ELR (cell line): ENCODE results near the gene GNAI3.
A peak's percentile ranks its signal among the peaks of the same experiment; 100 is the strongest.

Experiments
- DNase-seq: peaks from one replicate; pipeline ENCODE4 v3.0.0-alpha.2; 2015; ENCODE audit warnings: low read depth

GNAI3 gene

DNA sequence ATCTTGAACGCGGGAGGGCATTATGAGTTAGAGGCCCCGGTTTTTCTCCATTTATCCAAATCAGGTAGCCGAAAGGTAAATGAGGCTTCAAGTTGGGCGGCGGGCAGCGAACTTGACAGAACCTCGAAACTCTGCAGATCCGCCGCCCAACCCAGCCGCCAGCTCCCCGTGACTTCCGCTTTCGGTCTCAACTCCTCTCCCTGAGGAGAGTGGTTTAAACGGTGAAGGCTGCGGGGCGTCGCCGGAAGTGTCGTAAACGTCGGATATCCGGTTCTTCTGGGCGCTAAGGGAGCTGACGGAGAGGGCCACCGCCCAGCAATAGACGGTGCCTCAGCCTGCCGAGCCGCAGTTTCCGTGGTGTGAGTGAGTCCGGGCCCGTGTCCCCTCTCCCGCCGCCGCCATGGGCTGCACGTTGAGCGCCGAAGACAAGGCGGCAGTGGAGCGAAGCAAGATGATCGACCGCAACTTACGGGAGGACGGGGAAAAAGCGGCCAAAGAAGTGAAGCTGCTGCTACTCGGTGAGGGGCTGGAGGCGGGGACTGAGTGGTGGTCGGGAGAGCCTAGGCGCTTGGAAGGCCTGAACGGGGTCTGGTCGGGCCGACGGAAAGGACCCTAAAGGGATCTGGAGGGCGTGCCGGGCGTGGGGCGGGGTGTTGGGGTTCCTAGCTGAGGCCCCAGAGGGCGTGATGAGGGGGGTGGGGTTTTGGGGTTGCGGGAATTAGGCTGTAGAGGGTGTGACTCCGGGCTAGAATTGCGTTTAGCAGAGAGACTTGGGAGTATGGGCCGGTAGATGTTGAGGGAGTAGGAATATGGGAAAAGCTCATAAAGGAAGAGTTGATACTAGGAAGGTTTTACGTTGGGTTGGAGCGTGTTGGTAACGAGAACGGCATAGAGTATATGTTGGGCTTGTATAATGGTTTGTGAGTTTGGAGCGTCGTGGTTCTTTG, at the start of gene GNAI3:
Gene GNAI3, plus strand, starts transcription at position 295 of the 947 bp plus-strand sequence. Its CDS starts 106 bp downstream, at position 401.
- DNase-seq: peak; percentile 96

DNA sequence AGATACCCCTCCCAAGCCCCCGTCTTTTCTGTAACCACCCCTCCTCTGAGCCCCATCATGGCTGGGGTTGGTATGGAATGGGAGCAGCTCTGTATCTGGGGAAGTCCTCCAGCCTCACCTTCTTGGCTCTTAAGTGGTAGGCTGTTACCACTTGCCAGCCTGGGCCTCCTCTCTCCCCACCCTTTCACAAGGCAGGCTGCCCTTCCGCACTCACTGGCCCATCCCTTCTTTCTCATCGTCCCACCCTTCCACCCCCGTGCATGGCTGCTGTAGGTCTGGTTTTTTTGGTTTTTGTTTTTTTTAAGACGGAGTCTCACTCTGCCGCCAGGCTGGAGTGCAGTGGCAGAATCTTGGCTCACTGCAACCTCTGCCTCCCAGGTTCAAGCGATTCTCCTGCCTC, 49.3 kb upstream of the GNAI3 start:
- DNase-seq: no peak

DNA sequence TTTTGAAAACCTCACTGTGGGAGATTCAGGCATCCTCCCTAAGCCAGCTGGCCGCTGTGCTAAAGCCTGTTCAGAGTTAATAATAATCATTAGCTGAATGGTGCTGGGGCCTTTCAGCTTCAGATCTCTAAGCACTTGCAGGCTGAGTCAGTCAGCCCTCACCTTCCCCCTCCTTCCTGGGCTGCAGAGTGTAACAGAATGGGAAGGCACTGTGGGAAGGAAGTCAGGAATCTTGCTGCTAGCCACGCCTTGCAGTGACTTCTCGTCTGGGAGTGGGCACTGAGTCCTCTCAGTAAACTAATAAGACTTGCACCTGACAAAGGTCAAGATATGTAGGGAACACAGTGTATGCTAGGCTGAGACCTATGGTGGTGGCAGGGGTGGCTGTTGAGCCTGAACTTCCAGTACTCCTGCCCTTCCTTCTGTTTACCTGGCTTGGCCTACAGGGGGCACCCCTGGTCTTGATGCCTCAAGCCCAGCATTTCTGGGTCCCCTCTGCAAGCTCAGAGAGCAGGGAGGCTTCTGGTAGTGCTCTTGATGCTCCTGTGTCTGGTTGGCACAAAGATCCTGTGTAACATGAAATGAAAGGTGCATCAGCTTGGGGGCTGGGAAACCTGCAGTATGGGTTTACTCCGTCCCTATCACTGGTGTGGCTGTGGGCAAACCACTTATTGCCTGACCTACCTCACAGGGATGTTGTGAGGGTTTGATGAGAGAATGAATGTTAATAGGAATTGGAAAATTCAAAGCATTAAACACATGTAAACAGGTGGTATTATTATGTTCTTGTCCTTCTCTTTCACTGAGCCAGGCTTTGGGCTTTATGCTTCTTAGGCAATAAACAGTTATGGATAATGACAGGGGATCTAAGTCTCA, 48.5 kb upstream of the GNAI3 start:
- DNase-seq: peak; percentile 73

DNA sequence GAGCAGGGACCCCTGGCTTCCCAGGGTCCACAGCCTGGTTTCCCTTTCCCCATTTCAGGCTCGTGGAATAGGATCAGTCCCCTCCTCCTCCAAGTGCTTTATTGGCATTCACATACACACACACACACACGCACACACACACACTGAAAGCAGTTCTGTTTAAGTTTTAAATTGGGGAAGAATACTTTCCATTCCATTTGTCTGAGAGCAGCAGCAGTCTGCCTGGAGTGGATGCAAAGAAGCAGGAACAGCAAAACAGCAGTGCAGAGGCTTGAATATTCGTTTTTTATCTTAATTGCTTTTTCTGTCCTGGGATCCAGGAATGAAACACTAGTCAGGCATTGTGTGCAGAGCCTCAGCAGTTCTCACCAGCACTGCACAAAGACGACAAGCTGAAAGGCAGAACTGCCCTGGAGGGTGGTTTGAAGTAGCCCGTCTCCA, 47.5 kb upstream of the GNAI3 start:
- DNase-seq: no peak

DNA sequence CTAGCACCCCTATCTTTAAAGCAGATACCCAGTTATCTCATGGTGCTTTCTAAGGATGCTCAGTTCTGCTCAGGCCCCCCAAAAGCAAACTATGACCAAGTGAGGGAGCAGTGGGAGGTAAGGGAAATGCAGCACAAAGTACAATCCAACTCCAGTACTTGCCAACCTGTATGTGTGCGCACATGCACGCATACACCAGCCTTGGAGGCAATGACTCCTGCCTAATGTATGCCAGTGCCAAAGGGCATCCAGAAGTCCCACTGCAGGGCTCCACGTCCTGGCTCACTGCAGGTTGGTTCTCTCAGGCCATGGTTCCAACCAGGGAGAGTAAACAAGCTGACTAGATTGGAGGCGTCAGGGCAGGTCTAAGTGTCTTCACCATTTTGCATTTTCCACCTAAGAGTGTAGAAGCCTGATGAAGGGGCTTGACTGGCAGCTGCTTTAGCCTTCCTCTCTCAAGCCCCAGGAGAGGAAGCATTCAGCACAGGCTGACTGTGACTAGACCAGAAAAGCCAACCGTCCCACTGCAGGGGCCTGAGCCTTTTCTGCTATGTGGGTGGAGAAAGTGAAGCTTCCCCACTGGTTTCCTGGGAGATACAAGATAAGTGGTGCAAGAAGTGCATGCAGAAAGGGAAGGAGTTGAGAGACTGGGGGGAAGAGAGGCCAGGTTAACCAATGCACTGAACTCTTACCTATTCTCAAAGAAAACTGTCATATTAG, 46.6 kb upstream of the GNAI3 start:
- no peak for DNase-seq

DNA sequence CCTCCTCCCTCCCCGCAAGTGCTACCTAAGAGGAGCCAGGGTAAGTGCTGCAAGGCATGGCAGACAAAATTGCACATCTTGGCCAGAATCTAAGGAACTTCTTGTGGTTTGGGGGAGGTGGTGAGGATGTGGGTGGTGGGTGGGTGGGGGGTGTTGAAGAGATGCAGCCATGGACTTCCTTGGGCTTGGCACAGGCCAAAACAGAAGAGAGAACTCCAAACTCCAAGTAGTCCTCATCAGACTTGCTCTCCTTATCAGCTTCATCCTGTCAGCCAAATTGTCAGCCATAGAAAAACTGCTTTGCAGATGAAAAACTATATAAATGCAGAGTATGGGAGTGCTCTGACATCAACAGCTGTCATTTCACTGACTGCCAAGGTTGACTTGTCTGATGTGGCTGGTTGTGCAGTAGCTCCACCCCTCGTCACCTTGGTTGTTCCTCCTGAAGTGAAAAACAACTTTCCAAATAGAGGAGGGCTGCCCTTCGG, 46.0 kb upstream of the GNAI3 start:
- DNase-seq: no peak

DNA sequence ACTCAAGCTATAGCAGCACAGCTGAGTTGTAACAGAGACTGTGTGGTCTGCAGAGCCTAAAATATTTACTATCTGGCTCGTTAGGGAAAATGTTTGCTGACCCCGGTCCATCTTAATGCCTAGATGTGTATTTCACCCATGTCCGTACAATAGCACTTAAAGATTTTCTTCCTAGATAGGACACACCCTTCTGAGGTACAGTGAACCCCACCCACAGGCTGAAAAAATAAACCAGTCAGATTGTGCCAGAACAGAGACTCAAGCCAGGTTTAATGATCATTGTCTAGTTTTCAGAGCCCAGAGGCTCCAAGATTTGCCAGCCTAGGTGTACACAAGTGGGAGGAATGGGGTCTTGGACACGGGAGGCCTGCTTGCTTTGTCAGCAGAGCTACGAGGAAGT, 44.5 kb upstream of the GNAI3 start:
- no peak for DNase-seq

DNA sequence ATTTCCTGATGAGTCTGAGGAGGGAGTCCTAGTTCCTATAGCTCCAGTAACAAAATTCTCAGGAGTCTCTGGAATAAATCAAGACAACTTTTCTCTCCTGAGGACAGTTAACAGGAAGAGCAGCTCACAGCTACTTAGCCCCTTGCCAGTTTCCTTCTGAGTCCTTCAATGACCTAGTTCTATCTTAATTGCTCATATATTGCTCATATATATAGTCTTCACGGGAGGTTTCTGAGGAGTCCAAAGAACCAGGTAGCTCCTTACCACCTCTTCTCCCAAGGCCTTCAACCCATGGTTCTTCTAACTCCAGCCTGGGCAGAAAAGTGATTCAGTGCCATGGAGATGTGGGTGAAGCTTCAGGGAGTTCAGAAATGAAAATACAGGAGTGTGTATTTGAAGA, 43.4 kb upstream of the GNAI3 start:
- no peak for DNase-seq

DNA sequence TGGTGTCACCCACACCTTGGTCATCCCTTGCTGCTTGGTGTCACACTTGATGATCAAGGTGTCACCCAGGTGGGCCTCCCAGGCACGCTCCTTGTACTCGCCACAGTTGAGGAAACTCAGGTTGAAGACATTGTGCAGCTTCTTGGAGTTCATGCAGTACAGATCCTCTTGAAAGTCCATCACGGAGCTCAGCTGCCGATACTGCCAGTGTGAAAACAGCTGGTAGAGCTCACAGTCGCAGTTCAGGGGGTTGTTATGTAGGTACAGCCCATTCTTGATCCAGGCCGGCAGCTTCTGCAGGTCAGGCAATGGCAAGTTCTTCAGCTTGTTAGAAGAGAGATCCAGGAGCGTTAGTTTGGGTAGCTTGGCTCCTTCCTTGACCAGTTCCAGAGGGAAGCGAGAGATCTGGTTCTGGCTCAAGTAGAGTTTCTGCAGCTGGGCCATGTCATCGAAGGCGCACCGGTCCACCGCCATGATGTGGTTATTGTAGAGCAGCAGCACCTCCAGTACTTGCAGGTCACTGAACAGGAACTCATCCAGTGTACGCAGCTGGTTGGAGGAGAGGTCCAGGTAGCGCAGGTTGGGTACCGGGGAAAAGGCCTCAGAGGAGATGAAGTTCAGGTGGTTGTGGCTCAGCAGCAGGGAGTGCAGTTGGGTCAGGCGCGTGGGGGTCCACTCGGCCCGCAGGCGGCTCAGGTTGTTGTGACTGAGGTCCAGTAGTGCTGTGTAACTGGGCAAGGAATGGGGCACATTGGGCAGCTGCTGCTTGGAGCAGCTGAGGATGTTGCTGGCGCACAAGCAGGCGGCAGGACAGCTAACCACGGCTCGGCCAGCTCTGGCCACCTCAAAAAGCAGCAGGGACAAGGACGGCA, 40.2 kb upstream of the GNAI3 start:
- DNase-seq: no peak

DNA sequence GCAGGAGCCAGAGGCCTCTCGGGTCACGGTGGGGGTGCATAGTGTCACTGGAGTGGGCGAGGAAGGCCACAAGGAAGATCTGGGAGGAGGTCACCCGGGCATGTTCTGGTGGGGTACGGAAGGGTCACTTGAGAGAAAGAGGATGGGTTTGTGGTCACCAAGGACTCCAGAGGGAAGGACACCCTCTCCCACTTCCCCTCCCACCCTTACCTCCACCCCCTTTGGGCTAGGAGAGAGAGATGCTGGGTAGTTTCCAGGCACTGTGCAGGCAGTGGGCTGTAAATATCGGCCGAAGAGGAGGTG, 39.6 kb upstream of the GNAI3 start:
- DNase-seq: no peak

DNA sequence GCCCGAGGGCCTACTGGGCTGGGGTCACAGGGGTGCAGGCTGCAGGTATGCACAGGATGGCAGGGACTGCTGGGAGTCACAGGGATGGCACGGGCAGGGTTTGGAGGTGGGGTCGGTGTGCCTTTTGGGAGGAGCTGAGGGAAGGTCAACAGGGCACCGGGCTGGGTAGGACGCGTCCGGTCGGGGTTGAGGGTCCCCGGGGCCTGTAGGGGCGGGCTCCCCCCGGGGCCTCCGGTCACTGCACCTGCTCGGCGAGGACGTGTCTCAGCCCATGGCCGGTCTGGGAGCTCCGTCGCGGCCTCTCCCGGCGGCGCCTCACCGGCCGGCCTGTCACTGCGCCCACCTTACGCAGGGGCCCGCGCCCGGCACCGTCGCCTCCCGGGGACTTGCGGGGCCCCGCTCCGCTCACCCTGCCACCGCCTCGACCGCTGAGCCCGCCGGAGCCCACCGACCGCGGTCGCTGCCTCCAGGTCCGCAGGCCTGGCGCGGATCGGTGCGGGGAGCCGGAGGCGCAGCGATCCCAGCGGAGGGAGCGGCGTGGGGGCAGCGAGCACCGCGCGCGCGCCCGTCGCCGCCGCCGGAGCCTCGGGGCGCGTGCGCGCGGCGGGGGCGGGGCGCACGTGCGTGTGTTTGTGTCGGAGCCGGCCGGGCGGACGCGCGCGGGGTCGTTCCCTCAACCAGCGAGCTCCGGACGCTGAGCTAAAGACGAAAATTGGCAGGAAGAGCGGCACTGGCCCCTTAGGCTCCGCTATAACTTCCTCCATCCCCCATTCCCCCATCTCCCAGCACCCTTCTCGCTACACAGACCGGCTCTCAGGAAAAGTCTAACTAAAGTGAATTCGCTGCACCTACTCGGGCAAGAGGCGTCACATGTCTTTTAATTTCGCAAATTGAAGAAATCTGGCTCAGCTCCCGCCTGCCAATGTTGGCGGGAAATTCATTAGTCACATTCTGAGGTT, 39.0 kb upstream of the GNAI3 start, which contains the start of gene AMIGO1:
Gene AMIGO1, minus strand, starts transcription at position 552 of the 959 bp plus-strand sequence. CDS start 815 bp downstream, outside the sequence.
- DNase-seq: peak; percentile 73

DNA sequence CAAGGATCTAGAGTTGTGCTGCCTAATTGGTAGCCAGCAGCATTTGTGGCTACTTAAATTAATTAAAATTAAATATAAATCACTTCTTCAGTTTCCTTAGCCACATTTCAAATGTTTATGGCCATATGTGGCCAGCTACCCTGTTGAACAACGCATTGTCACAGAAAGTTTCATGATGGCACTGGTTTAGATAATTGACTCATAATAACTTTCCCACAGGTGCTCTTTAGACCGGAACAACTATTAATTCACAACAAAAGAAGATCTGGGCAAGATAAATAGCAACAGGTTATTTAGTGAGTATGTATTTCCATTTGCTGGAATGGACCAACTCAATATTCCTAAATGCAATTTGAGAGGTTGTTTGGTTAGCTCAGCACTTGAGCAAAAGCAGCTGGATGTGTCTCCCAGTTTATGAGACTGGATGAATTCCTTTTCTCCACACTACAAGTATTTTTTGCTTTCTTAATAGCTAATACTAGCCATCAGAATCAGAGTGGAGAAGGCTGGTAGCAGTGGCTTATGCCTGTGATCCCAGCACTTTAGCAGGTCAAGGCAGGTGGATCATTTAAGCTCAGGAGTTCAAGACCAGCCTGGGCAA, 35.2 kb upstream of the GNAI3 start:
- no peak for DNase-seq

DNA sequence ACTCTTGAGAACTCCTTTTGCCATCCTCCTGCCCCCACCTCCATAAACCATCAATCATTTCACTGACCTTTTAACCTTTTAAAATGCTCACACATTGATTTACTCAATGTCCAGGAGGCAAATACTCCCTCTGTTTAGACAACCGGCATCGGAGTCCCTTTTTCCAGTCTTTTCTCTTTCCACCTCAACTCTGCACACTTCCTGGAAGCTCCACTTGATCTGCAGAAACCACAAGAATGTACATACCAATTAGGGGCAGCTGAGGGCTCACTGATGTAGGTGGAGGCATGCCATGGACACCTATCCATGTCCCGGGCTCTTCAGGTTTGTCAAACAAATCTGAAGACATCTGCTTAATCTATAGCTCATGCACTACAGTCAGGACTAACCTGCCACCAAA, 33.6 kb upstream of the GNAI3 start:
- DNase-seq: no peak

DNA sequence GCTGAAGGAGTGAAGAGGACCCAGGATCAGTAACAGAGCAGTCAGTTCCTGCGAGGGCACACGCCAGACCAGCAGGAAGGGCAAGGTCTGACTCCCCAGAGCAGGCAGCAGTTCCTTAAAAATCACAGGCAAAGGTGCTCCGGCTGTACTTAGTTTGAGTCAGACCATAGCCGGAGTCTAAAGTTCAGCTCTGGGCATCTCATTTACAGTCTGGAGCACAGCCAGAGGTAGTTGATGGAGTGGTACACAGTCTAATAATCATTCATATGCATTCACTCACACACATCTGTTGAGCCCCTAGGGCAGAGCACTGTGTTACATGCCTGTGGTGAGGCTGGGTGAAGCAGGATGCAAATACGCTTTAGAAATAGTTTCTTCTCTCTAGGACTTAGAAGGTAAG, 31.5 kb upstream of the GNAI3 start:
- DNase-seq: peak; percentile 66

DNA sequence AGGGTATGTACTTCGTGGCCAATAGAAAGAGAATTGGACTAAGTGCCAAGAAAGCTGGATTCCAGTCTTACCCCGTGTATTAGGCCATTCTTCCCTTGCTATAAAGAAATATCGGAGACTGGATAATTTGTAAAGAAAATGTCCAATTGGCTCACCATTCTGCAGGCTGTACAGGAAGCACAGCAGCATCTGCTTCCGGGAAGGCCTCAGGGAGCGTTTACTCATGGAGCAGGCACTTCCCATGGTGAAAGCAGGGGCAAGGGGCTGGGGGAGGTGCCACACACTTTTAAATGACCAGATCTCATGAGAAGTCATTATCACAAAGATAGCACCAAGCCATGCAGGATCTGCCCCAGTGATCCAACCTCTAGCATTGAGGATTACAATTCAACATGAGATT, 31.1 kb upstream of the GNAI3 start:
- DNase-seq: peak; percentile 37

DNA sequence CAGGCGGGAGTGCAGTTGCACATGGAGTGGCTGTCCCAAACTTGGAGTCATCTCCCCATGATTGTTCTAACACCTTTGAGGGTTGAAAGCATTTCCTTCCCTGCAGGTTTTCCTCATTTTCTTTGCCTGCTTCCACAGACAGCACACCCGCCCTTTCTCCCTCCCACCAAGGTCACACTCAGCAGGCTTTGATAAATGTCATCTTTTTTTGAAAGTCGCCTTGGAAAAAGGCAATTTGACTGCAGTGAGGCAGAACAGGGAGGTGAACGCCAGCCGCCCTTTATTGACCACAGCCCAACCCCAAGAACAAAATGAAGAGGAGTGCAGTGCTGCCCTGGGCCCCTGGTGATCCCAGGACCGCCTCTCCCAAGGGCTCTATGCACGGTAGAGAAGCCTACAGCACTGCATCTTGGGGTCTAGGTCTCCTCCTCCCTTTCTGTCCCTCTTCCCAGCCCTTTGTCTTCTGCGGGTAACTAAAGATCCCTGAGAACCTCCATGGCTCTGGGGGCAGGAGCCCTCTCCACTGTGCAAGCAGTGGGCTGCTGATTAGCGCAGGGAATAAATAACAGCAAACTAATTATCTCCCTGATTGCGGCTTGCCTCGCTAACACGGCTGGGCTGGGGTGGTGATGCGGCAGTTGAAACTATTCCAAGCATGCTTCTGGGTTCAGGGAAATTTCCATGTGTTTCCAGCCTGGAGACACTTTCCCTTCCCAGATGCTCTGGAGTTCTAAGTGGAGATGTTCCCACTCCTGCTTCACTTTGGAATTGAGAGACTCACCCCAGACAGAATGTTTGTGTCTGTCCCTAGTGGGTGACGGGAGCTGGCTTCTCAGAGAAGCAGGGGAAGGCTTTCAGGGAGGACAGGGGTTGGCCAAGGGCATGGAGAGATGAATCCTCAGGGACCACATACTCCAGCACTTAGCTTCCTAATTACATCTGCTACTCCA, 27.1 kb upstream of the GNAI3 start:
- DNase-seq: no peak

DNA sequence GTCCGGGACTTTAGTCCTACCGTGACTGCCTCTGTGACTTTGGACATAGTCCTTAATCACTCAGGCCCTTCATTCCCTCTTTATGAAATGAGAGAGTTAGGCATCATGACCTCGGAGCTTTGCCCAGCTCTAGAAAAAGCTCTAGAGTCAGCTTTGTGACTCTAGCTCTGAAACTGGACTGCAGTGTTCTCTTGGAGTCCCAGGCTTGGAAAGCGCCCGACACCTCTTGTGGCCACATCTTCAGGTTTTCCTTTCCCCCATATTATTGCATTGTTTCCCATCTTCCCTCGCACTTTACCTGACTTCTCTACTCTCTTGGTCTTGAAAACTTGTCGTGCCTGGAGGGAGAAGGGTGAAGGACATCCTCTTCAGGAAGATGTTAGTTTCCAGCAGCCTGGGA, 26.4 kb upstream of the GNAI3 start:
- no peak for DNase-seq

DNA sequence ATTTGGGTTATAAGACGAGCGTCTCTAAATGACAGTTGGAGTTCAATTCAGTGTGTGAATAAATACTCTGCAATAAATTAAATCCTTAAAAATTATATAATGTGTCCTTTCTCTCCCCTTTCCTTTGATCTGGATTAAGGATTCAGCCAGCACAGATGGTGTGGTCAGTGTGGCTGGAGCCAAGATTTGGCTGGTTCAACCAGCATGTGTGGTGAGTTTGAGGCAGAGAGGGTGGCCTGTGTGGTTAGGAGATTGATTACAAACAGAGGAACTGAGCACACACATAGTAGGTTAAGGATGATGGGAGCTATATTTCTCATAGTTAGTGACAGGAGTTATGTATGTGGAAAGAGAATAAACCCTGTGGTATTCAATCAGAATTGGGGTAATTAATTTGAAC, 24.7 kb upstream of the GNAI3 start:
- no peak for DNase-seq
